ENCODE results near the gene ARID3A. TPM values are rescaled to one million over a fixed set of nuclear protein-coding genes. Genes with fewer than 3 reads are reported as not detected.

ARID3A gene
- total and polyA plus RNA-seq, 2 of the 13 experiments (the other 11 are each of a cell fraction or from before 2014, with no cell fraction given), result 71.3 to 77.9 TPM

GRCh38 chr19:1004803-1005664 is 79.2 kb downstream of the ARID3A start:
- DNase-seq (ENCODE audit: low spot score) (no peak), ATAC-seq (no peak), FAIRE-seq (no peak)
- ChIA-PET CTCF (ENCODE audit: low intra/inter-chr PET ratio, low total read pairs) (no interaction called here), POLR2A (no interaction called here)
- no peaks in the 10 kb centered on the region for H3K79me2 ChIP-seq (ENCODE audit: insufficient read depth, low read length)
- no peaks in the 10 kb centered on the region for H3K9me3 ChIP-seq (ENCODE audit: low read length)
- intact Hi-C loops (cut with micrococcal nuclease; ENCODE audit: unreplicated experiment), result no loop called here
- no peak overlapping the region for H2AFZ ChIP-seq (ENCODE audit: low read length)
- peaks cover 15 to 36% of the 10 kb centered on the region in 2 experiments for H3K27me3 ChIP-seq (ENCODE audit: control insufficient read depth in 1 of 2, insufficient read depth in 2 of 2, low read length in 2 of 2)
- no peak overlapping the region for H3K4me3 ChIP-seq (replicated peaks in 1 of 3; ENCODE audit: insufficient read depth in 1 of 3, low read depth in 2 of 3, low read length in 3 of 3)
- H3K9ac ChIP-seq (ENCODE audit: insufficient read depth, low read depth, low read length), result no peak overlapping the region
- no peak overlapping the region for H3K27ac ChIP-seq (ENCODE audit: extremely low read length, insufficient read depth, low read length)
- BruUV-seq (replicated peaks), result no TSS peak
- no peak overlapping the region for H3K4me2 ChIP-seq (ENCODE audit: low read depth, low read length)
- no peaks in the 10 kb centered on the region; a peak in 1 of 5 replicates for H3K36me3 ChIP-seq (replicated peaks in 1 of 2; ENCODE audit: control insufficient read depth in 1 of 2, insufficient read depth in 2 of 2, low read length in 2 of 2)
- no peaks in the 10 kb centered on the region for H4K20me1 ChIP-seq (ENCODE audit: insufficient read depth, low read length)
- peaks cover 22% of the 10 kb centered on the region for H3K4me1 ChIP-seq (ENCODE audit: insufficient read depth, low read length)
- WGBS (ENCODE audit: low lambda C conversion rate), result 73% methylated on average over 42 of the region's 70 CpGs
- in situ Hi-C loops (cut with HindIII; ENCODE audit: extremely low pct_ligation_motif_present, low pct_unique_long_range_greater_than_20kb), result no loop called here
- TF ChIP-seq ZNF710 (CRISPR knock-in tag; IDR thresholded peaks at IDR 0.05; ENCODE audit: borderline replicate concordance), result no peak
- no peak for TF ChIP-seq CEBPG (CRISPR knock-in tag; IDR thresholded peaks at IDR 0.05)
- no peak for TF ChIP-seq DMAP1 (CRISPR knock-in tag; IDR thresholded peaks at IDR 0.05)
- no peak for TF ChIP-seq ZNF138 (CRISPR knock-in tag; IDR thresholded peaks at IDR 0.05; ENCODE audit: low read depth)
- TF ChIP-seq ZFP82 (CRISPR knock-in tag; IDR thresholded peaks at IDR 0.05; ENCODE audit: borderline replicate concordance), result no peak
- TF ChIP-seq THAP7 (CRISPR knock-in tag; IDR thresholded peaks at IDR 0.05), result no peak
- TF ChIP-seq KLF15 (CRISPR knock-in tag; IDR thresholded peaks at IDR 0.05; ENCODE audit: borderline replicate concordance), result no peak
- no peak for TF ChIP-seq RBM39 (IDR thresholded peaks at IDR 0.05; ENCODE audit: low read depth, low read length, poor library complexity, severe bottlenecking)
- TF ChIP-seq MXD1 (CRISPR knock-in tag; IDR thresholded peaks at IDR 0.05), result no peak
- TF ChIP-seq ZMYM3 (CRISPR knock-in tag; IDR thresholded peaks at IDR 0.05), result no peak
- no peak for TF ChIP-seq ETV5 (CRISPR knock-in tag; IDR thresholded peaks at IDR 0.05; ENCODE audit: borderline replicate concordance)
- TF ChIP-seq AGO1 (IDR thresholded peaks at IDR 0.05; ENCODE audit: low read depth, low read length, poor library complexity, severe bottlenecking), result peak; percentile 62
- no peak for TF ChIP-seq ZFP1 (CRISPR knock-in tag; IDR thresholded peaks at IDR 0.05)
- TF ChIP-seq ZNF644 (CRISPR knock-in tag; IDR thresholded peaks at IDR 0.05; ENCODE audit: low read depth), result no peak
- no peak for TF ChIP-seq ZNF576 (CRISPR knock-in tag; IDR thresholded peaks at IDR 0.05)
- TF ChIP-seq FOXO4 (CRISPR knock-in tag; conservative IDR thresholded peaks at IDR 0.05), result no peak
- TF ChIP-seq ZNF263 (CRISPR knock-in tag; IDR thresholded peaks at IDR 0.05), result no peak
- no peak for TF ChIP-seq ZNF552 (CRISPR knock-in tag; IDR thresholded peaks at IDR 0.05; ENCODE audit: borderline replicate concordance)
- TF ChIP-seq ZNF24 (IDR thresholded peaks at IDR 0.05), result no peak
- no peak for TF ChIP-seq ZNF841 (CRISPR knock-in tag; IDR thresholded peaks at IDR 0.05; ENCODE audit: borderline replicate concordance)

Data from HepG2 (cell line).